HUES64 (cell line): ENCODE measurements around the gene PCBP3.

Experiments
- H3K27ac ChIP-seq: 2 replicates; pipeline ENCODE4 v1.7.0; 2013; ENCODE audit warnings: low read depth, low read length, inconsistent platforms
- H3K27me3 ChIP-seq: 2 replicates; pipeline ENCODE4 v1.6.1; 2013; ENCODE audit warnings: mild to moderate bottlenecking, low read length; ENCODE audit not compliant: insufficient read depth
- H3K36me3 ChIP-seq: 2 replicates; pipeline ENCODE4 v1.6.1; 2013; ENCODE audit warnings: mild to moderate bottlenecking, low read length; ENCODE audit not compliant: insufficient read depth
- H3K4me1 ChIP-seq: 2 replicates; pipeline ENCODE4 v1.6.1; 2013; ENCODE audit warnings: mild to moderate bottlenecking, low read length, moderate library complexity; ENCODE audit not compliant: insufficient read depth
- H3K4me3 ChIP-seq: 2 replicates; pipeline ENCODE4 v1.5.1; 2013; ENCODE audit warnings: mild to moderate bottlenecking, low read length, moderate library complexity
- H3K9ac ChIP-seq: 2 replicates; pipeline ENCODE4 v1.6.1; 2013; ENCODE audit warnings: mild to moderate bottlenecking, low read depth, low read length
- H3K9me3 ChIP-seq: 2 replicates; pipeline ENCODE4 v1.6.1; 2013; ENCODE audit warnings: low read depth, low read length; ENCODE audit not compliant: insufficient read depth
- WGBS: fragments of 150-250, 120-280 bp; methylation state at CpG from one replicate; pipeline ENCODE4 v1.1.7; 2013; ENCODE audit warnings: missing lambda C conversion rate; 5-methylcytosine and 5-hydroxymethylcytosine counted together

PCBP3 gene

DNA sequence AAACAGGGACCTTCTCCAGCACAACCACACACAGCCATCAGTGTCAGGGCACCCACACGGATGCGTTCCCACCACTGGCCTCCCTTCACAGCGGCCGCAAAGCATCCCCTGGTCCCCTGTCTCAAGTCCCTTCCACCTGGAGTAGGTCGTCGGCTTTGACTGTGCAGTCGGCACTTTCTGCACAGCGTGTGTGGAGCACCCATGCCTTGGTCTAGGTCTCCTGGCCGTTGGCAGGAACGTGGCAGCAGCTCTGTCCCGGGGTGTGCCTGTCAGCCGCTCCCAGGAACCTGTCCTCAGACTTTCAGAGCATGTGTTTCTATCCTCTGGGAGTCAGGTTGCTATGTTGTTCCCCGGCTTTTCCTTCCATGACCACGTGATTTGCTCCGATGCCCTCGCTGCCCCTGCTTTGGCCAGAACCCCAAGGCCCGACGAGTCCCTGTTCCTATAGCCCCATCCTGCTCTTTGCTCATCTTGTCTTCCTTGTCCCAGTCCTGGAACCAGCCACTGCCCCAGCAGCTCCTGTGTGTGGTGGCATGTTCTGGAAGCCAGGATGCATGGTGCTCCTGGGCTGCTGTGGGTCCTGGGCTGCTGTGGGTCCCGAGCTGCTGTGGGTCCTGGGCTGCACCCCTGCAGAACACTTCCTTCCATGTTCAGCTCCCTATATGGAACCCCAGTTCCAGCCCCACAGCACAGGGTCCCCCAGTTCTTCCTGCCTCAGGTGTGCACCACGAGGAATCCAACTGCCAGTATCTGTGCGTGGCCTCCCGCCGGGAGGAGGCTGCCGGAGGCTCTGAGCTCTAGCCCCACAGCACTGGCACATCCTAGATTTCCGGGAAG, 253.9 kb downstream of the PCBP3 start:
- Histone ChIP-seq H3K4me3 (no peak overlapping the region), H3K27ac (no peak overlapping the region), H3K27me3 (no peaks in the 10 kb centered on the region), H3K9me3 (no peaks in the 10 kb centered on the region), H3K9ac (no peak overlapping the region), H3K4me1 (no peaks in the 10 kb centered on the region), H3K36me3 (no peaks in the 10 kb centered on the region)
- WGBS = 93% methylated on average over 25 of the region's 25 CpGs

DNA sequence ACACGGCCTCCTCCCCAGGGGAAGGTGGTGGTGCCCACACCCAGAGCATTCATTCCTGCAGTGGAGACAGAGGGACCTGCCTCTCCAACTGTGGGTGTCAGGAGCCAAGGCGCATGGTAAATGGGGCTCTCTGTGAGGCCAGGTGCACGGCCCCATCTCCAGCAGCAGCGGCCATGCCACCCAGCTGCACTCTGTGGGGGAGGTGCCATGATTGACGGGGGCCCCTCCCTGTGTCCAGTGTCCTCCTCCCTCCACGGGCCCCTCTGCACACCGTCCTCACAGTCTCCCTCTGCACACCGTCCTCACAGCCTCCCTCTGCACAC, 254.5 kb downstream of the PCBP3 start:
- H3K9me3 ChIP-seq = no peaks in the 10 kb centered on the region
- 92% methylated on average over 8 of the region's 8 CpGs for WGBS
- no peaks in the 10 kb centered on the region for H3K4me1 ChIP-seq
- H3K36me3 ChIP-seq = no peaks in the 10 kb centered on the region
- H3K27ac ChIP-seq = no peak overlapping the region
- H3K4me3 ChIP-seq = no peak overlapping the region
- H3K27me3 ChIP-seq = no peaks in the 10 kb centered on the region
- no peak overlapping the region for H3K9ac ChIP-seq

DNA sequence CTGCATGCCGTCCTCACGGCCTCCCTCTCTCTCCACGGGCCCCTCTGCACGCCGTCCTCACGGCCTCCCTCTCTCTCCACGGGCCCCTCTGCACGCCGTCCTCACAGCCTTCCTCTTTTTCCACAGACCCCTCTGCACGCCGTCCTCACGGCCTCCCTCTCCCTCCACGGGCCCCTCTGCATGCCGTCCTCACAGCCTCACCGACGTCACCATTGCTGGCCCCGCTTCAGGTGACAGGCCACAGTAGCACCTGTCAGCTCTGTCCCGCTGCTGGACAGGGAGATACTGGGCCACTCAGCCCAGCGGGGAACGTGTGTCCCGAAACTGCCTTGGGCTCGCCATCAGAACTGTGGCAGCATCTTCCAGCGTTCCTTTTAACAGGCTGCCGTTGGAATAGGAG, 255.3 kb downstream of the PCBP3 start:
- Histone ChIP-seq H3K9me3 (no peaks in the 10 kb centered on the region), H3K4me3 (no peak overlapping the region), H3K4me1 (no peaks in the 10 kb centered on the region), H3K27ac (no peak overlapping the region), H3K9ac (no peak overlapping the region), H3K36me3 (no peaks in the 10 kb centered on the region), H3K27me3 (no peaks in the 10 kb centered on the region)
- whole genome bisulfite sequencing = 93% methylated on average over 24 of the region's 24 CpGs

DNA sequence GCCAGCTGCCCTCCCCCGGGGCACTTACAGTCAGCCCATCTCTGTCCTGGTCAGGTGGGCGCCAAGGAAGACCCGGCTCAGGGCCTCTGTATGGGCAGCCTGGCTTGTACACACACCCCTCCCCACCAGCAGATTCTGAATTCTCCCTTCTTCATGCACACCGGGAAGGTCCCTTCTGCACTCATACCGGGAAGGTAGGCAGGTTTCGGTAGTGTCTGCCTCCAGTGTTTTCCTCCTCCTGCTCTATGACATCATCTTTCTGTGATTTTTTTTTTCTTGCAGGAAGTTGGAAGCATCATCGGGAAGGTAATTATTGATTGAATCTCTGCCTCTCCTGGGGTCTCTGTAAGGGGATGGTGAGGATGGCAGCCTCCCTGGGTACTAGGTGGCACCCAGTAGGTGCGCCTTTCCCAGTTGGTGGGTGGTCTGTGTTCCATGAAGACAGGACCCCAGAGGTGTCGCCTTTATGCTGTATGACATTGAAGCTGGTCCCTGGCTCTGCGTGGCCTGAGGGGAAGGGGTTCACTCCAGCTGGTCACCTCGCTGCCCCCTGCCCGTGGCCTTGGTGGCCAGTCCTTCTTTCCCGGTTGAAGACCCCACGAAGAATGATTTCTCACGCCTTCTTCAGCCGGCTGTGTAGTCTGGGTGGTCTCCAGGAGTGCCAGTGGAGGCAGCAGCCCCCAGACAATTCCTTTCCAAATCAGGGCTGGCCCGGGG, 255.9 kb downstream of the PCBP3 start:
- WGBS = 90% methylated on average over 17 of the region's 17 CpGs
- Histone ChIP-seq H3K4me1 (no peaks in the 10 kb centered on the region), H3K9ac (no peak overlapping the region), H3K9me3 (no peaks in the 10 kb centered on the region), H3K4me3 (no peak overlapping the region), H3K27ac (no peak overlapping the region), H3K27me3 (no peaks in the 10 kb centered on the region), H3K36me3 (no peaks in the 10 kb centered on the region)

DNA sequence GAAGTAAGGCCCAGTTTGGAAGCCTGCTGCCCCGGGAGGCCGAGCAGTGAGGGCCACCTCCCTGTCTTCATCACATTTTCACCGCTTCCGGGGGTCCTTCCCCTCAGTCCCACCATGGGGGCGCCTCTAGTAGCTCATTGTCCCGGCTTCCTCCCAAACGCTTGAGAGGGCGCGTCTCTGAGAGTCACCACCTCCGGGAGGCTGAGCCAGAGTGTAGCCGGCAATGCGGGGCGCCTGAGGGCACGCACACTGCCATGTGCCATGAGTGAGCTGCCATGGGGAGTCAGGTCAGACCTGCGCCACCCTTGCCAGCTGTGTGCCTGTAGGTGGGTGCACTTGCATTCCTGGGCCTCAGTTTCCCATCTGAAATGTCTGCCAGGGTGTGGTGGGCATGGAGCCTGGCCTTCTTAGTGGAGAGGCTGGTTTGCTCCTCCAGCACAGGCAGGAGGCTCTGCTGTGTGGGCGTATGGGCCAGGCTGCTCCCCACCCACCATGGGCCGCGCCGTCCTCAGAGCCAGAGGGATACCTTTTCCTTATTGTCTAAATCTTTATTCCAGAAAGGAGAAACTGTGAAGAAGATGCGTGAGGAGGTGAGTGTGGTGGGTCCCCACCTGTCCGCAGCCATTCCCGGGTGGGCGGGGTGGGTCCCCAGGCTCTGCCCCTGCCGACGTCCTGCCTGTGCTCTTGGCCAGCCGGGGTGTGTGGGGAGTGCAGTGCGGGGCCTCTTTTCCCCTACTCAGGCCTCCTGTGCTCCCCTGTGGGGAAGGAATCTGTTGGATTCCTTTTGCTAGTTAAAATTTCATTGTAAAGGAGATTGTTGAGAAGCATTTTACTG, 256.7 kb downstream of the PCBP3 start:
- H3K4me3 ChIP-seq = no peak overlapping the region
- no peaks in the 10 kb centered on the region for H3K4me1 ChIP-seq
- no peak overlapping the region for H3K9ac ChIP-seq
- H3K36me3 ChIP-seq = no peaks in the 10 kb centered on the region
- no peaks in the 10 kb centered on the region for H3K9me3 ChIP-seq
- H3K27ac ChIP-seq = no peak overlapping the region
- no peaks in the 10 kb centered on the region for H3K27me3 ChIP-seq
- 95% methylated on average over 23 of the region's 27 CpGs for WGBS

DNA sequence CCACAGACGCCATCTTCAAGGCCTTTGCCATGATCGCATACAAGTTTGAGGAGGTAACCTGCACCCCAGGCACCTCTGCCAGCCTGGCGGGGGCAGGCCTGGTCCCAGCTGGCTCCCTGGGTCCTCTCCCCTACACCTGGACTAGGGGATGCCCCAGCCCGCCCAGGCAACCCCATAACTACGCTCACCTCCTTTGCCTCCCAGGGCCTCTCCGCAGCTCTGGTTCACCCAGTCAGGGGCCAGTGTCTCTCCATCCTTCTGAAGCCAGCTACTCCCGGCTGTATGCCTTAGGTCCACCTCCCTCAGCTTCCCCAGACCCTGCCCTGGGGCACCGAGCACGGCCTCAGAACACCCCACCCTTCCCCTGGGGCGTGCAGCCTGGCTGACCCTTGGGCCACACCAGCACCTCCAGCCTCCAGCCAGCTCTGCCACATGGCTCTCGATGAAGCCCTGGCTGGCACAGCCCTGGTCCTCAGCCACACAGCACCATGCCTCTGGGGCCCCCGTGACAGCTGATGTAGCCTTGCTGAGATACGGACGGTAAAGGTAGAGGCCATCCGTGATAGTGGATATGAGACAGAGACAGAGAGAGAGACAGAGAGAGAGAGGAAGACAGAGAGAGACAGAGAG, 257.7 kb downstream of the PCBP3 start:
- Histone ChIP-seq H3K27me3 (no peaks in the 10 kb centered on the region), H3K36me3 (no peaks in the 10 kb centered on the region)

DNA sequence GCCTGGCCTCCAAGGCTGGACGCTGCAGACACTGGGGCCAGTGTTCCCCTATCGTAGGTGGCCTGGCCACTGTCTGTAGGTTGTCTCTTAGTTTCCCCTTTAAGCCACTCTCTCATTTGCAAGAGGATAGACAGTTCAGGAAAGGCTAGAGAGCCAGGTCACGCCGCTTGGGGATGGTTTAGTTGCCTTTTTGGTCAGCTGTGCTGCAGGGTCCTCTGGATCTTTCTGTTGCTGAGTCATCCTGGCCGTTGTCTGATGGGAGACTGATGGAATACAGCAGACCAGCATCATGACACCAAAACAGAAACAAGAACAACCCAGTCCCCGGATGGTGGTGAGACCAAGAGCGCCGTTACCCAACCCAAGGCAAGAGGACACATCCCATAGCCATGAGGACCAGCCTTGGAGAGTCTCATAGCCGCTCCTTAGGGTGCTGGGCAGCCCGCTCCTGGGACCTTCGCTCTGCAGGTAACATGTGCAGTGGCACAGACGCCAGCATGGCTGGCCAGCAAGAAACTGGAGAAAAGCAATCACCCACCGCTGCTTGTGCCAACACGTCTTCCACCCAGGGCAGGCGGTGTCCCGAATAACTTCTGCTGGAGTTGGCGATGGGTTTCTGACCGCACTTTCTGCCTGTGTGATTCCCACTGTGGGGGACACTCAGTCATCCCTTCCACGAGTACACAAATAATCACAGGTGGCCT, 258.9 kb downstream of the PCBP3 start:
- H3K9ac ChIP-seq = no peak overlapping the region
- no peaks in the 10 kb centered on the region for H3K27me3 ChIP-seq
- no peak overlapping the region for H3K27ac ChIP-seq
- no peak overlapping the region for H3K4me3 ChIP-seq
- H3K36me3 ChIP-seq = no peaks in the 10 kb centered on the region
- no peaks in the 10 kb centered on the region for H3K9me3 ChIP-seq
- no peaks in the 10 kb centered on the region for H3K4me1 ChIP-seq
- WGBS = 92% methylated on average over 19 of the region's 19 CpGs

More for the DNA sequence above, 257.7 kb downstream of the PCBP3 start:
- Histone ChIP-seq H3K9me3 (no peaks in the 10 kb centered on the region), H3K27ac (no peak overlapping the region), H3K4me1 (no peaks in the 10 kb centered on the region), H3K9ac (no peak overlapping the region), H3K4me3 (no peak overlapping the region)
- 93% methylated on average over 15 of the region's 15 CpGs for WGBS

DNA sequence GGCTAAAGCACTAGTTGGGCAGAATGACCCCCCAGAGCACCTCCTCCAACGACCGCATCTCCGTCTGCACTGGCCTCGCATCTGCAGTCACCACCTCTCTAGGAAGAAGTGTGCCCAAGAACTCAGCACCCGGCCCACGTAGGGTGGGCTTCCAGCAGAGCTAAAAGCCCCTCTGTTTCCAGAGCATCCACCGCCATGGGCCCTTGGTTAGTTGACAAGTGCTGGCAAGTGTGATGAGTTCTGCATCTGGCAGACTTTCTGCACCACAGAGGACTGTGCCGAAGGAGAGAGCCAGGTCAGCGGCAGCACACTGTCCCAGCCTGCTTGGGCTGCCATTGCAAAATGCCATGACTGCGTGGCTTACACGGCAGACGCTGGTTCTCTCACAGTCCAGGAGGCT, 261.7 kb downstream of the PCBP3 start:
- H3K9me3 ChIP-seq = no peaks in the 10 kb centered on the region
- no peaks in the 10 kb centered on the region for H3K27me3 ChIP-seq
- no peak overlapping the region for H3K27ac ChIP-seq
- H3K9ac ChIP-seq = no peak overlapping the region
- WGBS = 91% methylated on average over 12 of the region's 12 CpGs
- no peaks in the 10 kb centered on the region for H3K4me1 ChIP-seq
- no peak overlapping the region for H3K4me3 ChIP-seq
- no peaks in the 10 kb centered on the region for H3K36me3 ChIP-seq

DNA sequence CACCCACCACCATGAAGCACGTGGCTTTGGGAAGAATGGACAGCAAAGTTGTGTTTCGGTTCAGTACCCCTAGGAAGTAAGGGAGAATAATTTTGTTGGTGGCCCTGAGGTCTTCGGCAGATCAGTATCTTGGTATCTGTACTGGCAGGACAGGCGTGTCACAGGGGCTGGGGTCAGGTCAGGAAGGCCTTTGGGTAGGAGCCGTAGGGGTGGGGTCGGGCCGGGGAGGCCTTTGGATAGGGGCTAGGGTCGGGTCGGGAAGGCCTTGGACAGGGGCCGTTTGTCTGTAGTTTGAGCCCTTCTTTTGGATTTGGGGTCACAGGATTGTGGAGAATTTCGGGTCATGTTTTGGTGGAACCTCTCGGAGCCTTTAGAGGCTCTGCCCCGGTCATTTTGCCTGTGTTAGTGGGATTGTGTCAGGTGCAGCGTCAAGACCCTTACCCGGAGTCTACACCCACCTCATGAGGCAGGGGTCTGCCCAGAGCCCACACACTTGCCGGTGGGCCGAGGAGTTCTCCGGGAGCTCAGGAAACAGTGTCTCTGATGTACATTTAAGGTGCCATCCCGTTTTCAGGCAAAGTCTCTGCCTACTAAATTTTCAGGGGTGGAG, 262.8 kb downstream of the PCBP3 start:
- no peaks in the 10 kb centered on the region for H3K9me3 ChIP-seq
- no peak overlapping the region for H3K9ac ChIP-seq
- no peaks in the 10 kb centered on the region for H3K36me3 ChIP-seq
- H3K4me1 ChIP-seq = no peaks in the 10 kb centered on the region
- 94% methylated on average over 19 of the region's 19 CpGs for WGBS
- H3K27ac ChIP-seq = no peak overlapping the region
- H3K27me3 ChIP-seq = no peaks in the 10 kb centered on the region
- no peak overlapping the region for H3K4me3 ChIP-seq

DNA sequence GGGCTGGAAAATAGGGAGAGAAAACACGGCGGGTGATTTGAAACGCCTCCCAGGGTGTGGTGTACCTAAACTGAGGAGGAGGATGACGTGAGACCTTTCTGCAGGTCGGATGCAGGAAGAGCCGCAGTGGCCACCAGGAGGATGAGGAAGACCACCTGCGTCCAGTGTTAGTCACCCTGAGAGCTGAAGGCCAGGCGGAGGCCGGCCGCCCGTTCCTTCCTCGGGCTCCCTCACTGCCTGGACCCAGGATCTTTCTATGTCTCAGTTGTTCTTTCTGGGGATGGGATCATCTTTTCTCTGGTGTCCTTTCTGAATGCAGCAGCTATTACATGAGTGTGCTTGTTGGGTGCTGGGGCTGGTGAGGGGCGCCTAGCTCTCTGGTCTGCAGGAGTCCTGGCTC, 263.3 kb downstream of the PCBP3 start:
- 95% methylated on average over 13 of the region's 13 CpGs for WGBS
- no peak overlapping the region for H3K9ac ChIP-seq
- H3K36me3 ChIP-seq = no peaks in the 10 kb centered on the region
- H3K4me3 ChIP-seq = no peak overlapping the region
- H3K4me1 ChIP-seq = no peaks in the 10 kb centered on the region
- H3K27ac ChIP-seq = no peak overlapping the region
- H3K27me3 ChIP-seq = no peaks in the 10 kb centered on the region
- no peaks in the 10 kb centered on the region for H3K9me3 ChIP-seq
